Measurements from ENCODE around the gene PSMD1.
"Not testable (repeated sequence)": the region's sequence is repeated elsewhere in the genome, so short reads cannot be mapped to it uniquely, and the experiment has no call there.

PSMD1 gene

GRCh38 chr2:231062776-231063175 is 6.1 kb downstream of the PSMD1 start (continued):
- no peak for TF ChIP-seq GLIS3 (CRISPR knock-in tag; IDR thresholded peaks at IDR 0.05)

GRCh38 chr2:231063347-231063746 is 6.7 kb downstream of the PSMD1 start:
- TF ChIP-seq ZNF8 (CRISPR knock-in tag; IDR thresholded peaks at IDR 0.05) = no peak
- TF ChIP-seq, protein P1, sequence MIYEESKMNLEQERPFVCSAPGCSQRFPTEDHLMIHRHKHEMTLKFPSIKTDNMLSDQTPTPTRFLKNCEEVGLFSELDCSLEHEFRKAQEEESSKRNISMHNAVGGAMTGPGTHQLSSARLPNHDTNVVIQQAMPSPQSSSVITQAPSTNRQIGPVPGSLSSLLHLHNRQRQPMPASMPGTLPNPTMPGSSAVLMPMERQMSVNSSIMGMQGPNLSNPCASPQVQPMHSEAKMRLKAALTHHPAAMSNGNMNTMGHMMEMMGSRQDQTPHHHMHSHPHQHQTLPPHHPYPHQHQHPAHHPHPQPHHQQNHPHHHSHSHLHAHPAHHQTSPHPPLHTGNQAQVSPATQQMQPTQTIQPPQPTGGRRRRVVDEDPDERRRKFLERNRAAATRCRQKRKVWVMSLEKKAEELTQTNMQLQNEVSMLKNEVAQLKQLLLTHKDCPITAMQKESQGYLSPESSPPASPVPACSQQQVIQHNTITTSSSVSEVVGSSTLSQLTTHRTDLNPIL (CRISPR knock-in tag; IDR thresholded peaks at IDR 0.05; ENCODE audit: low read depth) = no peak
- no peak for TF ChIP-seq ZC3H10 (CRISPR knock-in tag; IDR thresholded peaks at IDR 0.05)
- TF ChIP-seq ESRRG (CRISPR knock-in tag; IDR thresholded peaks at IDR 0.05) = no peak
- no peak for TF ChIP-seq SNAI2 (CRISPR knock-in tag; IDR thresholded peaks at IDR 0.05)
- no peak for TF ChIP-seq POU6F1 (CRISPR knock-in tag; IDR thresholded peaks at IDR 0.05; ENCODE audit: borderline replicate concordance, low read depth)
- no peak for TF ChIP-seq TOX (CRISPR knock-in tag; IDR thresholded peaks at IDR 0.05; ENCODE audit: borderline replicate concordance)
- TF ChIP-seq RARB (CRISPR knock-in tag; IDR thresholded peaks at IDR 0.05) = no peak
- TF ChIP-seq, protein P2, sequence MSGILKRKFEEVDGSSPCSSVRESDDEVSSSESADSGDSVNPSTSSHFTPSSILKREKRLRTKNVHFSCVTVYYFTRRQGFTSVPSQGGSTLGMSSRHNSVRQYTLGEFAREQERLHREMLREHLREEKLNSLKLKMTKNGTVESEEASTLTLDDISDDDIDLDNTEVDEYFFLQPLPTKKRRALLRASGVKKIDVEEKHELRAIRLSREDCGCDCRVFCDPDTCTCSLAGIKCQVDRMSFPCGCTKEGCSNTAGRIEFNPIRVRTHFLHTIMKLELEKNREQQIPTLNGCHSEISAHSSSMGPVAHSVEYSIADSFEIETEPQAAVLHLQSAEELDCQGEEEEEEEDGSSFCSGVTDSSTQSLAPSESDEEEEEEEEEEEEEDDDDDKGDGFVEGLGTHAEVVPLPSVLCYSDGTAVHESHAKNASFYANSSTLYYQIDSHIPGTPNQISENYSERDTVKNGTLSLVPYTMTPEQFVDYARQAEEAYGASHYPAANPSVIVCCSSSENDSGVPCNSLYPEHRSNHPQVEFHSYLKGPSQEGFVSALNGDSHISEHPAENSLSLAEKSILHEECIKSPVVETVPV (CRISPR knock-in tag; IDR thresholded peaks at IDR 0.05) = no peak
- no peak for TF ChIP-seq ZNF70 (CRISPR knock-in tag; IDR thresholded peaks at IDR 0.05)
- no peak for TF ChIP-seq ZFP3 (CRISPR knock-in tag; IDR thresholded peaks at IDR 0.05)
- no peak for TF ChIP-seq CSDC2 (CRISPR knock-in tag; IDR thresholded peaks at IDR 0.05)
- no peak for TF ChIP-seq PPARA (CRISPR knock-in tag; IDR thresholded peaks at IDR 0.05; ENCODE audit: borderline replicate concordance)
- TF ChIP-seq, protein P3, sequence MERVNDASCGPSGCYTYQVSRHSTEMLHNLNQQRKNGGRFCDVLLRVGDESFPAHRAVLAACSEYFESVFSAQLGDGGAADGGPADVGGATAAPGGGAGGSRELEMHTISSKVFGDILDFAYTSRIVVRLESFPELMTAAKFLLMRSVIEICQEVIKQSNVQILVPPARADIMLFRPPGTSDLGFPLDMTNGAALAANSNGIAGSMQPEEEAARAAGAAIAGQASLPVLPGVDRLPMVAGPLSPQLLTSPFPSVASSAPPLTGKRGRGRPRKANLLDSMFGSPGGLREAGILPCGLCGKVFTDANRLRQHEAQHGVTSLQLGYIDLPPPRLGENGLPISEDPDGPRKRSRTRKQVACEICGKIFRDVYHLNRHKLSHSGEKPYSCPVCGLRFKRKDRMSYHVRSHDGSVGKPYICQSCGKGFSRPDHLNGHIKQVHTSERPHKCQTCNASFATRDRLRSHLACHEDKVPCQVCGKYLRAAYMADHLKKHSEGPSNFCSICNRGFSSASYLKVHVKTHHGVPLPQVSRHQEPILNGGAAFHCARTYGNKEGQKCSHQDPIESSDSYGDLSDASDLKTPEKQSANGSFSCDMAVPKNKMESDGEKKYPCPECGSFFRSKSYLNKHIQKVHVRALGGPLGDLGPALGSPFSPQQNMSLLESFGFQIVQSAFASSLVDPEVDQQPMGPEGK (CRISPR knock-in tag; IDR thresholded peaks at IDR 0.05; ENCODE audit: borderline replicate concordance) = no peak
- TF ChIP-seq ISL1 (CRISPR knock-in tag; IDR thresholded peaks at IDR 0.05) = no peak
- ATAC-seq = no peak

GRCh38 chr2:231065966-231066365 is 9.3 kb downstream of the PSMD1 start:
- ATAC-seq = no peak
- TF ChIP-seq ZFP3 (CRISPR knock-in tag; IDR thresholded peaks at IDR 0.05) (no peak), ARNTL (CRISPR knock-in tag; IDR thresholded peaks at IDR 0.05; ENCODE audit: borderline replicate concordance, low read depth) (no peak), GLIS3 (CRISPR knock-in tag; IDR thresholded peaks at IDR 0.05) (no peak), ZC3H10 (CRISPR knock-in tag; IDR thresholded peaks at IDR 0.05) (no peak), PPARA (CRISPR knock-in tag; IDR thresholded peaks at IDR 0.05; ENCODE audit: borderline replicate concordance) (no peak), RARB (CRISPR knock-in tag; IDR thresholded peaks at IDR 0.05) (no peak), ZNF565 (CRISPR knock-in tag; conservative IDR thresholded peaks at IDR 0.05; ENCODE audit: low read depth) (no peak), ISL1 (CRISPR knock-in tag; IDR thresholded peaks at IDR 0.05) (no peak), TCF4 (CRISPR knock-in tag; IDR thresholded peaks at IDR 0.05; ENCODE audit: borderline replicate concordance) (no peak), ZNF8 (CRISPR knock-in tag; IDR thresholded peaks at IDR 0.05) (no peak), OSR1 (CRISPR knock-in tag; IDR thresholded peaks at IDR 0.05) (no peak), BACH2 (CRISPR knock-in tag; IDR thresholded peaks at IDR 0.05; ENCODE audit: borderline replicate concordance) (no peak), SNAI2 (CRISPR knock-in tag; IDR thresholded peaks at IDR 0.05) (no peak), ZFP30 (CRISPR knock-in tag; IDR thresholded peaks at IDR 0.05) (no peak)
- TF ChIP-seq, protein P3 (CRISPR knock-in tag; IDR thresholded peaks at IDR 0.05; ENCODE audit: borderline replicate concordance) = no peak
- TF ChIP-seq, protein P2 (CRISPR knock-in tag; IDR thresholded peaks at IDR 0.05) = no peak

- ATAC-seq = not testable (repeated sequence)
These were observed 10.9 kb downstream of the PSMD1 start for GRCh38 chr2:231067531-231067930.
